DMS53 (cell line): ENCODE data around the gene CAMSAP1.

Source experiments
- DNase-seq: peaks from one replicate; lab custom pipeline; 2025; lab: John Stamatoyannopoulos, UW

Gene CAMSAP1

GRCh38 chr9:135941288-135941995 lies 34.1 kb upstream of the CAMSAP1 start:
- no peak for DNase-seq

- DNase-seq: no peak
Observed at GRCh38 chr9:135939351-135940265, 32.3 kb upstream of the CAMSAP1 start.

- no peak for DNase-seq
Observed at GRCh38 chr9:135937521-135938489, 30.5 kb upstream of the CAMSAP1 start.

- DNase-seq: no peak
Observed at GRCh38 chr9:135933114-135933513, 25.8 kb upstream of the CAMSAP1 start.

GRCh38 chr9:135932656-135933055 lies 25.3 kb upstream of the CAMSAP1 start:
- no peak for DNase-seq

GRCh38 chr9:135931349-135931820 lies 24.0 kb upstream of the CAMSAP1 start:
- DNase-seq: no peak

- no peak for DNase-seq
Observed at GRCh38 chr9:135930446-135931345, 23.4 kb upstream of the CAMSAP1 start.

GRCh38 chr9:135929656-135930445 lies 22.5 kb upstream of the CAMSAP1 start:
- DNase-seq: no peak

GRCh38 chr9:135928731-135929655 lies 21.6 kb upstream of the CAMSAP1 start:
- no peak for DNase-seq

- DNase-seq: no peak
Observed at GRCh38 chr9:135928074-135928730, 20.9 kb upstream of the CAMSAP1 start.

GRCh38 chr9:135927195-135928013 lies 20.1 kb upstream of the CAMSAP1 start:
- no peak for DNase-seq

- no peak for DNase-seq
Observed at GRCh38 chr9:135926402-135927194, 19.3 kb upstream of the CAMSAP1 start.

GRCh38 chr9:135925496-135926133 lies 18.3 kb upstream of the CAMSAP1 start:
- DNase-seq: no peak

- DNase-seq: no peak
Observed at GRCh38 chr9:135924628-135925338, 17.4 kb upstream of the CAMSAP1 start.

- DNase-seq: no peak
Observed at GRCh38 chr9:135923508-135923907, 16.2 kb upstream of the CAMSAP1 start.
